ENCODE results near the gene ATF6B. TPM values are rescaled to one million over a fixed set of nuclear protein-coding genes. Genes with fewer than 3 reads are reported as not detected.

Gene ATF6B
- total and polyA plus RNA-seq, 9 donors: 27.8 to 100 (median 72.9) TPM

- no peaks in the 10 kb centered on the region for H3K27me3 ChIP-seq
- DNase-seq: no peak
- no peak overlapping the region for H3K4me3 ChIP-seq
- WGBS, 3 donors: 83 to 86% (median 84%) methylated on average over 36 of the region's 36 CpGs
- H3K27ac ChIP-seq: no peak overlapping the region
- intact Hi-C loops (cut with DNase I): no loop called here
- H3K36me3 ChIP-seq: no peaks in the 10 kb centered on the region
- no peaks in the 10 kb centered on the region for H3K9me3 ChIP-seq
- H3K4me1 ChIP-seq (ENCODE audit: insufficient read depth): peaks cover 20% of the 10 kb centered on the region
- TF ChIP-seq POLR2A (IDR thresholded peaks at IDR 0.05) (no peak), CTCF (IDR thresholded peaks at IDR 0.05) (no peak), EP300 (IDR thresholded peaks at IDR 0.05) (no peak)
These were observed 32.0 kb downstream of the ATF6B start for GRCh38 chr6:32096087-32096393.

- Histone ChIP-seq H3K27me3 (no peaks in the 10 kb centered on the region), H3K4me3 (no peak overlapping the region), H3K4me1 (ENCODE audit: insufficient read depth) (peaks cover 20% of the 10 kb centered on the region), H3K36me3 (no peaks in the 10 kb centered on the region), H3K9me3 (no peaks in the 10 kb centered on the region), H3K27ac (peak overlapping the region in 1 of 2 donors; percentile 72)
- intact Hi-C loops (cut with DNase I): no loop called here
- DNase-seq: no peak
- no peak for TF ChIP-seq POLR2A (IDR thresholded peaks at IDR 0.05)
- 90 to 92% (median 92%) methylated on average over 30 of the region's 30 CpGs for WGBS, 3 donors
These were observed 32.5 kb downstream of the ATF6B start for GRCh38 chr6:32095338-32096086.

GRCh38 chr6:32092760-32093497 lies 35.1 kb downstream of the ATF6B start:
- WGBS, 3 donors: 5 to 12% (median 12%) methylated on average over 8 of the region's 8 CpGs
- H3K9me3 ChIP-seq: no peaks in the 10 kb centered on the region
- peak; percentile 56 to 79 (median 68) for DNase-seq
- intact Hi-C loops (cut with DNase I): loop anchor here in 1 of 4 donors (2.0 kb wide), 1 partner anchor 14 kb away; no protein-coding TSS in a partner anchor
- no peaks in the 10 kb centered on the region for H3K36me3 ChIP-seq
- H3K27ac ChIP-seq: peak overlapping the region; percentile 33 to 72
- TF ChIP-seq EP300 (IDR thresholded peaks at IDR 0.05): no peak
- TF ChIP-seq POLR2A (IDR thresholded peaks at IDR 0.05): no peak
- TF ChIP-seq CTCF (IDR thresholded peaks at IDR 0.05): no peak
- peaks cover 20% of the 10 kb centered on the region for H3K4me1 ChIP-seq (ENCODE audit: insufficient read depth)
- H3K4me3 ChIP-seq: no peak overlapping the region
- no peaks in the 10 kb centered on the region for H3K27me3 ChIP-seq

GRCh38 chr6:32089082-32089828 lies 38.8 kb downstream of the ATF6B start:
- DNase-seq: peak in 1 of 5 donors; percentile 33
- WGBS, 3 donors: 79 to 81% (median 80%) methylated on average over 10 of the region's 10 CpGs
- Histone ChIP-seq H3K4me3 (no peak overlapping the region), H3K9me3 (no peaks in the 10 kb centered on the region), H3K27ac (peak overlapping the region in 1 of 2 donors; percentile 87), H3K4me1 (ENCODE audit: insufficient read depth) (peaks cover 31% of the 10 kb centered on the region), H3K36me3 (no peaks in the 10 kb centered on the region), H3K27me3 (no peaks in the 10 kb centered on the region)
- intact Hi-C loops (cut with DNase I): loop anchor here in 1 of 4 donors (10.0 kb wide), 1 partner anchor 66 kb away; the partner anchor contains the start of genes PPT2 and PRRT1
- TF ChIP-seq POLR2A (IDR thresholded peaks at IDR 0.05) (no peak), EP300 (IDR thresholded peaks at IDR 0.05) (no peak), CTCF (IDR thresholded peaks at IDR 0.05) (no peak)
